Measurements from ENCODE around the gene PNPLA1.

The PNPLA1 gene

GRCh38 chr6:36285797-36286196 is 15.9 kb downstream of the PNPLA1 start:
- DNase-seq, result no peak

- DNase-seq, result no peak
Observed at GRCh38 chr6:36286858-36287257, 17.0 kb downstream of the PNPLA1 start.

GRCh38 chr6:36289281-36289878 is 19.5 kb downstream of the PNPLA1 start:
- DNase-seq, result no peak

GRCh38 chr6:36290668-36291620 is 21.1 kb downstream of the PNPLA1 start:
- no peak for DNase-seq

- DNase-seq, result no peak
Observed at GRCh38 chr6:36292170-36292569, 22.3 kb downstream of the PNPLA1 start.

GRCh38 chr6:36296240-36296639 is 26.4 kb downstream of the PNPLA1 start:
- DNase-seq, result no peak

- DNase-seq, result no peak
Observed at GRCh38 chr6:36297051-36297450, 27.2 kb downstream of the PNPLA1 start.

- no peak for DNase-seq
Observed at GRCh38 chr6:36297511-36297910, 27.7 kb downstream of the PNPLA1 start.

GRCh38 chr6:36298027-36298426 is 28.2 kb downstream of the PNPLA1 start:
- no peak for DNase-seq

GRCh38 chr6:36301085-36301658 is 31.3 kb downstream of the PNPLA1 start:
- DNase-seq, result no peak

GRCh38 chr6:36301781-36302180 is 31.9 kb downstream of the PNPLA1 start:
- no peak for DNase-seq

GRCh38 chr6:36302227-36302976 is 32.5 kb downstream of the PNPLA1 start:
- DNase-seq, result peak; percentile 92

- DNase-seq, result no peak
Observed at GRCh38 chr6:36305885-36306284, 36.0 kb downstream of the PNPLA1 start.

- no peak for DNase-seq
Observed at GRCh38 chr6:36306375-36306774, 36.5 kb downstream of the PNPLA1 start.

GRCh38 chr6:36308514-36308913 is 38.7 kb downstream of the PNPLA1 start:
- no peak for DNase-seq

GRCh38 chr6:36309203-36309602 is 39.3 kb downstream of the PNPLA1 start:
- DNase-seq, result no peak

GRCh38 chr6:36309900-36310299 is 40.0 kb downstream of the PNPLA1 start:
- no peak for DNase-seq

- no peak for DNase-seq
Observed at GRCh38 chr6:36312854-36313648, 43.2 kb downstream of the PNPLA1 start.

- DNase-seq, result no peak
Observed at GRCh38 chr6:36313649-36313936, 43.7 kb downstream of the PNPLA1 start.

- no peak for DNase-seq
Observed at GRCh38 chr6:36314221-36315014, 44.6 kb downstream of the PNPLA1 start.

- DNase-seq, result no peak
Observed at GRCh38 chr6:36315921-36316320, 46.1 kb downstream of the PNPLA1 start.

- DNase-seq, result no peak
Observed at GRCh38 chr6:36317623-36318022, 47.8 kb downstream of the PNPLA1 start.
